Liver (tissue), 9 donors: ENCODE data around the gene COMTD1. TPM values are rescaled to one million over a fixed set of nuclear protein-coding genes. Genes with fewer than 3 reads are reported as not detected.

Experiments
- DNase-seq: peaks from one replicate; pipeline ENCODE4 v3.0.0-alpha.2; 2017; ENCODE audit warnings: low spot score
- H3K27ac ChIP-seq, 2 donors: one replicate each; pipeline ENCODE4 v1.7.0; 2013; ENCODE audit warnings: inconsistent platforms in 2 of 2, low read length in 2 of 2, control low read depth in 1 of 2, low read depth in 1 of 2, mild to moderate bottlenecking in 1 of 2
- H3K27me3 ChIP-seq, 4 donors: one replicate each; pipeline versions ENCODE4 v1.6.1 to v1.7.0; 2013; ENCODE audit warnings: low read length in 3 of 4, inconsistent platforms in 1 of 4, mild to moderate bottlenecking in 1 of 4, moderate library complexity in 1 of 4; ENCODE audit not compliant: control insufficient read depth in 4 of 4, insufficient read depth in 4 of 4
- H3K36me3 ChIP-seq, 4 donors: one replicate each; pipeline versions ENCODE4 v1.6.1 to v1.7.0; 2013; ENCODE audit warnings: low read length in 3 of 4, mild to moderate bottlenecking in 3 of 4, low read depth in 1 of 4, moderate library complexity in 1 of 4; ENCODE audit not compliant: control insufficient read depth in 4 of 4, insufficient read depth in 3 of 4
- H3K4me1 ChIP-seq, 4 donors: one replicate each; pipeline versions ENCODE4 v1.6.1 to v1.7.0; 2013; ENCODE audit warnings: low read length in 3 of 4, mild to moderate bottlenecking in 3 of 4, moderate library complexity in 1 of 4; ENCODE audit not compliant: control insufficient read depth in 4 of 4, insufficient read depth in 4 of 4
- H3K4me3 ChIP-seq, 3 donors: one replicate each; pipeline versions ENCODE4 v1.6.1 to v1.7.0; 2013; ENCODE audit warnings: low read length in 3 of 3, control low read depth in 1 of 3, low read depth in 1 of 3, mild to moderate bottlenecking in 1 of 3
- H3K9ac ChIP-seq, 2 donors: one replicate each; pipeline ENCODE4 v1.7.0; 2013; ENCODE audit warnings: low read length in 2 of 2, mild to moderate bottlenecking in 2 of 2, moderate library complexity in 2 of 2, control low read depth in 1 of 2, low read depth in 1 of 2
- H3K9me3 ChIP-seq, 4 donors: one replicate each; pipeline versions ENCODE4 v1.6.1 to v1.7.0; 2013; ENCODE audit warnings: low read length in 3 of 4; ENCODE audit not compliant: control insufficient read depth in 4 of 4
- ATF3 ChIP-seq: IDR thresholded peaks from 2 replicates; pipeline ENCODE4 v1.6.1; 2016; ENCODE audit warnings: antibody characterized with exemption
- CTCF ChIP-seq: fragments of 150-350 bp; IDR thresholded peaks from 2 replicates; pipeline ENCODE4 v1.5.1; 2017; ENCODE audit warnings: improper control_type of control experiment, low read depth, low read length; ENCODE audit not compliant: missing input control
- EGR1 ChIP-seq, 2 donors: IDR thresholded peaks; 2 replicates each; pipeline ENCODE4 v1.6.1; 2016 to 2018; ENCODE audit warnings: antibody characterized with exemption in 2 of 2, low read depth in 2 of 2
- FOXA1 ChIP-seq: IDR thresholded peaks from 2 replicates; pipeline ENCODE4 v1.6.1; 2016; ENCODE audit warnings: antibody characterized with exemption
- FOXA2 ChIP-seq: IDR thresholded peaks from 2 replicates; pipeline ENCODE4 v1.6.1; 2016; ENCODE audit warnings: antibody characterized with exemption
- GABPA ChIP-seq, 2 donors: IDR thresholded peaks in 1 of 2; conservative IDR thresholded peaks in 1 of 2; 2 replicates each; pipeline ENCODE4 v1.6.1; 2016; ENCODE audit warnings: antibody characterized with exemption in 2 of 2, mild to moderate bottlenecking in 1 of 2, moderate library complexity in 1 of 2
- HNF4A ChIP-seq, 2 donors: conservative IDR thresholded peaks; 2 replicates each; pipeline ENCODE4 v1.6.1; 2016; ENCODE audit warnings: antibody characterized with exemption in 2 of 2, mild to moderate bottlenecking in 2 of 2
- HNF4G ChIP-seq: IDR thresholded peaks from 2 replicates; pipeline ENCODE4 v1.6.1; 2016; ENCODE audit warnings: antibody characterized with exemption
- JUND ChIP-seq, 2 donors: IDR thresholded peaks; 2 replicates each; pipeline ENCODE4 v1.6.1; 2016; ENCODE audit warnings: antibody characterized with exemption in 2 of 2
- MAX ChIP-seq: IDR thresholded peaks from 2 replicates; pipeline ENCODE4 v1.6.1; 2016; ENCODE audit warnings: antibody characterized with exemption
- RAD21 ChIP-seq, 2 donors: IDR thresholded peaks; 2 replicates each; pipeline ENCODE4 v1.6.1; 2016; ENCODE audit warnings: antibody characterized with exemption in 2 of 2, mild to moderate bottlenecking in 2 of 2
- REST ChIP-seq: IDR thresholded peaks from 2 replicates; pipeline ENCODE4 v1.6.1; 2016; ENCODE audit warnings: antibody characterized with exemption, mild to moderate bottlenecking
- RXRA ChIP-seq, 2 donors: IDR thresholded peaks; 2 replicates each; pipeline ENCODE4 v1.6.1; 2017 to 2018; ENCODE audit warnings: antibody characterized with exemption in 2 of 2, mild to moderate bottlenecking in 1 of 2
- SP1 ChIP-seq: IDR thresholded peaks from 2 replicates; pipeline ENCODE4 v1.6.1; 2018; ENCODE audit warnings: antibody characterized with exemption, mild to moderate bottlenecking
- TAF1 ChIP-seq: conservative IDR thresholded peaks from 2 replicates; pipeline ENCODE4 v1.6.1; 2016; ENCODE audit warnings: antibody characterized with exemption, mild to moderate bottlenecking
- YY1 ChIP-seq: IDR thresholded peaks from 2 replicates; pipeline ENCODE4 v1.6.1; 2016; ENCODE audit warnings: antibody characterized with exemption, mild to moderate bottlenecking
- ZBTB33 ChIP-seq: IDR thresholded peaks from 2 replicates; pipeline ENCODE4 v1.6.1; 2016; ENCODE audit warnings: antibody characterized with exemption
- WGBS: extraction: QIAGEN DNeasy Blood & Tissue Kit; methylation state at CpG from one replicate; pipeline ENCODE4 v1.1.7; 2013; 5-methylcytosine and 5-hydroxymethylcytosine counted together
- polyA plus RNA-seq, 2 donors: library from polyadenylated mRNA; stranded (reverse) in 1 of 2; unstranded in 1 of 2; fragments of 200-250 nt in 1 of 2; fragments of >200 nt in 1 of 2; fragmentation: Nextera tagmentation in 1 of 2; extraction: Ambion mirVana in 1 of 2; gene quantifications; one replicate each; pipeline versions ENCODE4 v1.2.1 to v1.2.3, GENCODE V29; 2013 to 2015
- total RNA-seq, 2 donors: library from RNA; depleted of rRNA; stranded (reverse); fragments of >200 nt; gene quantifications; one replicate each; pipeline ENCODE4 v1.2.3, GENCODE V29; 2014
- donor health status: healthy.
- donor health status: healthy.
- donor health status: healthy.
- donor health status: healthy.
- donor health status: healthy.

Gene COMTD1
- total and polyA plus RNA-seq, 4 donors = 6.5 to 44.2 (median 26.5) TPM

GRCh38 chr10:75230600-75231038 lies 5.1 kb downstream of the COMTD1 start:
- Histone ChIP-seq H3K27ac (no peak overlapping the region), H3K27me3 (no peaks in the 10 kb centered on the region), H3K4me1 (peaks cover 9 to 20% (median 16%) of the 10 kb centered on the region in 4 donors), H3K36me3 (peaks cover 3 to 44% (median 21%) of the 10 kb centered on the region in 4 donors), H3K9ac (no peak overlapping the region), H3K9me3 (no peaks in the 10 kb centered on the region), H3K4me3 (no peak overlapping the region)
- peak; percentile 89 for DNase-seq
- no peak for TF ChIP-seq TAF1
- TF ChIP-seq RAD21 (IDR thresholded peaks at IDR 0.05) = peak; percentile 79 to 89
- peak; percentile 91 for TF ChIP-seq CTCF
- 26% methylated on average over 5 of the region's 5 CpGs for WGBS

- H3K36me3 ChIP-seq = peaks cover 3 to 51% (median 25%) of the 10 kb centered on the region in 4 donors
- H3K27ac ChIP-seq = no peak overlapping the region
- 83% methylated on average over 3 of the region's 3 CpGs for WGBS
- no peak overlapping the region for H3K4me3 ChIP-seq
- no peaks in the 10 kb centered on the region for H3K9me3 ChIP-seq
- DNase-seq = no peak
- no peak for TF ChIP-seq JUND (IDR thresholded peaks at IDR 0.05)
- no peak for TF ChIP-seq HNF4G
- TF ChIP-seq ZBTB33 = no peak
- TF ChIP-seq ATF3 = no peak
- TF ChIP-seq FOXA2 = no peak
- TF ChIP-seq EGR1 (IDR thresholded peaks at IDR 0.05; ENCODE audit: low read depth in 2 of 2) = no peak
- TF ChIP-seq TAF1 = no peak
- TF ChIP-seq CTCF = no peak
- TF ChIP-seq REST = no peak
- TF ChIP-seq FOXA1 = no peak
- TF ChIP-seq HNF4A (conservative IDR thresholded peaks at IDR 0.05) = no peak
- TF ChIP-seq MAX = no peak
- TF ChIP-seq YY1 = no peak
- no peak for TF ChIP-seq RAD21 (IDR thresholded peaks at IDR 0.05)
- no peak for TF ChIP-seq RXRA (IDR thresholded peaks at IDR 0.05)
- TF ChIP-seq SP1 = no peak
- TF ChIP-seq GABPA (IDR thresholded peaks at IDR 0.05 in 1 of 2, conservative IDR thresholded peaks at IDR 0.05 in 1 of 2) = no peak
- peaks cover 7 to 15% (median 13%) of the 10 kb centered on the region in 4 donors for H3K4me1 ChIP-seq
- H3K27me3 ChIP-seq = no peaks in the 10 kb centered on the region
- no peak overlapping the region for H3K9ac ChIP-seq
Observed at GRCh38 chr10:75229971-75230370, 5.8 kb downstream of the COMTD1 start.
